AG10803 (cell line): ENCODE results near the gene S100P.

Experiments used
- DNase-seq: peaks from one replicate; pipeline ENCODE4 v3.0.0; 2010; ENCODE audit warnings: low read depth
- H3K4me3 ChIP-seq: 2 replicates; pipeline ENCODE4 v1.5.1; 2011; ENCODE audit warnings: mild to moderate bottlenecking, low read length, control low read depth
- TF ChIP-seq, protein P1 (sequence below): conservative IDR thresholded peaks from 2 replicates; pipeline ENCODE4 v1.5.1; 2011; ENCODE audit warnings: mild to moderate bottlenecking, low read length, control low read depth, inconsistent platforms

S100P gene

DNA sequence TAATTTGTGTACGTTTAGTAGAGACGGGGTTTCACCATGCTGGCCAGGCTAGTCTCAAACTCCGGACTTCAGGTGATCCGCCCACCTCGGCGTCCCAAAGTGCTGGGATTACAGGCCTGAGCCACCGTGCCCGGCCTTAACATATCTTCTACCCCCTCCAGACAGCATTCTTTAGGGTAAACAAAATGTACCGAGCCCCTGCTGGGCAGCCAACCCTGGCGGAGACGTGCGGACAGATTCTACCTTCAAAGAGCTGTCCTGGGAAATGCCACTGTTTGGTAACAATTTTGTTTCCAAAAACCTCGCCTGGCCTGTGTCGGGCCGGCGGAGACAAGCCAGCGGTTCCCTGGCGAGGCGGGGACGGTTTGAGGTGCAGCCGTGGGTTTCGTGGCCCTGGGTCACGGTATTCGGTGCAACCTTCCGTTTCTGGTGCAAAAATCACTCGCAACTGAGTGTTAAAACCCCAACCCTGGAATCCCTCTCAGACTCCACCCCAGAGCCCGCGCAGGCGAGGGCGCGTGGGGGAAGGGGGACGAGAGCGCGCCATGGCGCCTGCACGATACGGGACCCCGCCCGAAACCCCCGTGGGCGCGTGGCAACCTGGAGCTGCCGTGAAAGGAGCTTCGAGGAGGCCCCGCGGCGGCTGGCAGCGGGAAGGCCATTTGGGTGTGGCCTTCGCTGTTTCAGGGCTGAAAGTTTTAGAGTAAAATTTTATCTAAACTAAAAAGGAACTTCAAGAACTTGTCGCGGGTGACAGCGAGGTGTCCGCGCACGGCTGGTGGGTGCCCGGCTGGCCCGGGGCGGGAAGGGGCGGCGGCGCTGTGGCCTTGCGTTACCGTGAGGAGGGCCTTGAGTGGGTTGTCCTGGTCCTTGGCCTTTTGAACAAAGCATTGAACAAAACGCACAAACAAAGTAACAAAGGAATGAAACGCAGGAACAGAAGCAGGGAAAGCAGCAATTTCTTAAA is 36.2 kb upstream of the S100P start:
- no peak overlapping the region for H3K4me3 ChIP-seq
- DNase-seq = no peak
- TF ChIP-seq, protein P1, sequence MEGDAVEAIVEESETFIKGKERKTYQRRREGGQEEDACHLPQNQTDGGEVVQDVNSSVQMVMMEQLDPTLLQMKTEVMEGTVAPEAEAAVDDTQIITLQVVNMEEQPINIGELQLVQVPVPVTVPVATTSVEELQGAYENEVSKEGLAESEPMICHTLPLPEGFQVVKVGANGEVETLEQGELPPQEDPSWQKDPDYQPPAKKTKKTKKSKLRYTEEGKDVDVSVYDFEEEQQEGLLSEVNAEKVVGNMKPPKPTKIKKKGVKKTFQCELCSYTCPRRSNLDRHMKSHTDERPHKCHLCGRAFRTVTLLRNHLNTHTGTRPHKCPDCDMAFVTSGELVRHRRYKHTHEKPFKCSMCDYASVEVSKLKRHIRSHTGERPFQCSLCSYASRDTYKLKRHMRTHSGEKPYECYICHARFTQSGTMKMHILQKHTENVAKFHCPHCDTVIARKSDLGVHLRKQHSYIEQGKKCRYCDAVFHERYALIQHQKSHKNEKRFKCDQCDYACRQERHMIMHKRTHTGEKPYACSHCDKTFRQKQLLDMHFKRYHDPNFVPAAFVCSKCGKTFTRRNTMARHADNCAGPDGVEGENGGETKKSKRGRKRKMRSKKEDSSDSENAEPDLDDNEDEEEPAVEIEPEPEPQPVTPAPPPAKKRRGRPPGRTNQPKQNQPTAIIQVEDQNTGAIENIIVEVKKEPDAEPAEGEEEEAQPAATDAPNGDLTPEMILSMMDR = no peak

DNA sequence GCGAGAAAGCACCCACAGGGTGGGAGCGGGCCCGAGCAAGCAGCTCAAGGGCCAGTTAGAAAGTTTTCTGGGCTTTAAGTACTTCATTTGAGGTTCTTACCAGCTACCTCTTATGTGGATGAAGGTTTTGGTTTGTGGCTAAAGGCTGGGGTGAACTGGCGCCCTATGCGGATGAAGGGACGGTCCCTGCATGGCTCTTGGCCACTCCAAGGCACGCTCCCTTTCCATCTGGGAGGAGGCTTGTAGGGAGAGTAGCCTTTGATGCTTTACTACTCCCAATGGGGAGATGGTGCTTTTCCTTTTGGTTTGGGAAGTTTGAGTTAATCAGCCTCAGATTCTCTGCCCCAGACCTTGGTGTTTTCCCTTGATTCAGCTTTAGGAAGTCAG is 35.5 kb upstream of the S100P start:
- no peak for DNase-seq
- TF ChIP-seq, protein P1 = no peak
- H3K4me3 ChIP-seq = peak overlapping the region; percentile 44; the same call in 1 of the 2 replicates

DNA sequence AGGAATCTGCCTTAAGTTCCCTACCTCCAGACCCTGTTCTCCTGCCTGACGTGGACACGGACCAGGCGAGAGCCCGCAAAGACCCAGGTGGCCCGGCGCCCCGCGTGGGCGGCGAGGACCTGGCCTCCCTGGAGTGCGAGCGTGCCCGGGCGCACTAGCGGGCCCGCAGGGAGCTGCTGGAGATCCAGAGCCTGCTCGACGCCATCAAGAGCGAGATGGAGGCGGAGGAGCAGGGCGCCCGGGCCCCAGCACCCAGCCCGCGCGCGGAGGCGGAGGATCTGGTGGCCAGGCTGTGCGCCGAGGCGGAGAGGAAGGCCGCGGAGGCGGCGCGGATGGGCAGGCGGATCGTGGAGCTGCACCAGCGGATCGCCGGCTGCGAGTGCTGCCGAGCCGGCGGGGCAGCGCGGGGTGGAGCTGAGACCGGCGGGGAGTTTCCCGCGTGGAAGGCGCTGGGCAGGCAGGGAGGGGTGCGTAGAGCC is 35.0 kb upstream of the S100P start:
- H3K4me3 ChIP-seq = peak overlapping the region; percentile 44
- DNase-seq = peak; percentile 58
- TF ChIP-seq, protein P1 = no peak

DNA sequence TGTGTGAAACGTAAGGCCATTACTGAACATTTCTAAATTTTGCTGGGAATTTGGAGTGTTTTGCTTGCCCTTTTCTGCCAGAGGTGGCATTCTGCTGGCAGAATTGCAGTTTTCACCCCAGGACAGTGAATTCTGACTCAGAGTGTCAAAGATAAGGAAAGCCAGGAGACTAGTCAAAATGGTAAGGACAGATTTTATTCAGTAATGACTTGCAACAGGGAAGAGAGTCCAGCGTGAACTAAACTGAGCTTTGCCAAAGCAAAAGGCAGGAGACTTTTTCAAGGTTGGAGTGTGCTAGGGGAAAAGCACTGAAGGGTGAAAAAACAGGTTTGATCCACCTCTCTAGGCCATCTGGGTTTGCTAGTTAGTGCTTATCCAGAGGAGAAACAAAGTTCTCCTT is 33.8 kb upstream of the S100P start:
- no peak for DNase-seq
- TF ChIP-seq, protein P1 = no peak
- H3K4me3 ChIP-seq = no peak overlapping the region

DNA sequence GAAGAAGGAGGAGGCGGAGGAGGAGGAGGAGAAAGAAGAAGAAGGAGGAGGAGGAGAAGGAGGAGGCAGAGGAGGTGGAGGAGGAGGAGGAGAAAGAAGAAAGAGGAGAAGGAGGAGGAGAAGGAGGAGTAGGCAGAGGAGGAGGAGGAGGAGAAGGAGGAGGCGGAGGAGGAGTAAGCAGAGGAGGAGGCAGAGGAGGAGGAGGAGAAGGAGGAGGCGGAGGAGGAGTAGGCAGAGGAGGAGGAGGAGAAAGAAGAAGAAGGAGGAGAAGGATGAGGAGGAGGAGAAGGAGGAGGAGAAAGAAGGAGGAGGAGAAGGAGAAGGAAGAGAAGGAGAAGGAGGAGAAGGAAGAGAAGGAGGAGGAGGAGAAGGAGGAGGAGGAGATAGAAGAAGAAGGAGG is 33.2 kb upstream of the S100P start:
- DNase-seq = no peak
- no peak overlapping the region for H3K4me3 ChIP-seq
- TF ChIP-seq, protein P1 = no peak

DNA sequence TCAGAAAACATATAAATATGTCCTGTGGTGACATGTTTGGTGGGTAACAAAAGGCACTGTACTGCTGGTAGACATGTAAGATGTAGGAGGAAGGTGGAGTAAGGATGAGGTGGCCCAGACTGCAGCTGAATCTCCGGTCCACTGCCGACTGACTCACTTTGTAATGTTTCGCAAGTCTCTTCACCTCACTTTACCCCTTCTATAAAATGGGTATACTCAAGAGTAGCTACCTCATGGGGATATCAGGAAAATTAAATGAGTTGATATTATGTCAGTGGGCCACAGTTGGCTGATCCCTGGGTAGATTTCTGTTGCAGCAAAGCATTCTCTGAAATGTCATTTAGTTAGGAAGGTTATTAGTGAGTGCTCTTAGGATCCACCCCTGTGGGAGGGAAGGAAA is 31.1 kb upstream of the S100P start:
- TF ChIP-seq, protein P1 = no peak
- H3K4me3 ChIP-seq = no peak overlapping the region
- no peak for DNase-seq
